Skin epidermis (tissue), 12 donors: Measurements from ENCODE around the gene HIGD1C.
"Not testable (repeated sequence)": the region's sequence is repeated elsewhere in the genome, so short reads cannot be mapped to it uniquely, and the experiment has no call there.

ENCODE experiments used
- H3K27ac ChIP-seq, 21 experiments: fragments of 200-600 bp; sonication (generic) in 11 of 21; one replicate each; pipeline ENCODE4 v1.5.0; 2020; ENCODE audit warnings: mild to moderate bottlenecking in 3 of 21, inconsistent platforms in 2 of 21, moderate library complexity in 2 of 21
- H3K4me3 ChIP-seq, 7 experiments: fragments of 200-600 bp; sonication (generic) in 2 of 7; one replicate each; pipeline ENCODE4 v1.5.0; 2020; ENCODE audit warnings: inconsistent platforms in 2 of 7, mild to moderate bottlenecking in 2 of 7, moderate library complexity in 1 of 7

The HIGD1C gene

GRCh38 chr12:50952510-50952909, at the start of gene HIGD1C:
Gene HIGD1C (plus strand): TSS chr12:50952544. CDS start chr12:50953999, 1,455 bp downstream.
- Histone ChIP-seq H3K4me3 (no peak within 1 kb of the TSS), H3K27ac (no peak within 1 kb of the TSS)

DNA sequence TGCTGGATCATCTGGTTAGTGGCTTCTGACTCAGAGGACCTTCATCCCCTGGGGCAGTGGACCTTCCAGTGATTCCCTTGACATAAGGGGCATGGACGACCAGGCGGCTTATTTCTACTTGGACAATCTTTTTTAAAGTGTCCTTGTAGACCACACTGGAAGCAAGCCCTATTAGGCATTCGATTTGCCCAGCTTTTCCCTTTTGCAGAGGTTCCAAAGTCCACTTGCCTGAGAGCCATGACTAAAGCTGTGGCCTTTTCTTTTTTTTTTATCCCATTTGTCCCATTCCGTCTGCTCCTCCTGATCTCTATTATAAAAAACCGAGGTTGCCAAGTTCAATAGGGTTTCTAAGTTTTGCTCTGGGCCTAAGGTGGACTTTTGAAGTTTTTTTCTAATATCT, 43.9 kb upstream of the HIGD1C start:
- H3K27ac ChIP-seq, H3K4me3 ChIP-seq: not testable (repeated sequence)

DNA sequence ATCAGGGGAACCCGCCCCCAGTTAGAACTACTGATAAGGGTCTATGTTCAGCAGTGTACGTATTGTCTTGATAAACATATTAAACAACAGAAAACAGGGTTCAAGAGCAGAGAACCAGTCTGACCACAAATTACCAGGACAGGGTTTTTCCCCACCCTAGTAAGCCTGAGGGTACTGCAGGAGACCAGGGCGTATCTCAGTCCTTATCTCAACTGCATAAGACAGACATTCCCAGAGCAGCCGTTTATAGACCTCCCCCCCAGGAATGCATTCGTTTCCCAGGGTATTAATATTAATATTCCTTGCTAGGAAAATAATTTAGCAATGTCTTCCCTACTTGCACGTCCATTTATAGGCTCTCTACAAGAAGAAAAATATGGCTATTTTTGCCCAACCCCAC, 40.0 kb upstream of the HIGD1C start:
- H3K27ac ChIP-seq: peak overlapping the region in 1 of 21 experiments; percentile 29
- not testable (repeated sequence) for H3K4me3 ChIP-seq

GRCh38 chr12:50913224-50913623, 39.1 kb upstream of the HIGD1C start:
- Histone ChIP-seq H3K27ac (peak overlapping the region in 1 of 21 experiments; percentile 29), H3K4me3 (no peak overlapping the region)

GRCh38 chr12:50914872-50915484, 37.4 kb upstream of the HIGD1C start:
- H3K4me3 ChIP-seq: no peak overlapping the region
- no peak overlapping the region for H3K27ac ChIP-seq

- no peak overlapping the region for H3K4me3 ChIP-seq
Observed at GRCh38 chr12:50916292-50916691, 36.1 kb upstream of the HIGD1C start.

GRCh38 chr12:50918584-50919316, 33.6 kb upstream of the HIGD1C start:
- H3K27ac ChIP-seq: no peak overlapping the region
- H3K4me3 ChIP-seq: no peak overlapping the region

More at GRCh38 chr12:50916292-50916691, 36.1 kb upstream of the HIGD1C start:
- H3K27ac ChIP-seq: no peak overlapping the region

DNA sequence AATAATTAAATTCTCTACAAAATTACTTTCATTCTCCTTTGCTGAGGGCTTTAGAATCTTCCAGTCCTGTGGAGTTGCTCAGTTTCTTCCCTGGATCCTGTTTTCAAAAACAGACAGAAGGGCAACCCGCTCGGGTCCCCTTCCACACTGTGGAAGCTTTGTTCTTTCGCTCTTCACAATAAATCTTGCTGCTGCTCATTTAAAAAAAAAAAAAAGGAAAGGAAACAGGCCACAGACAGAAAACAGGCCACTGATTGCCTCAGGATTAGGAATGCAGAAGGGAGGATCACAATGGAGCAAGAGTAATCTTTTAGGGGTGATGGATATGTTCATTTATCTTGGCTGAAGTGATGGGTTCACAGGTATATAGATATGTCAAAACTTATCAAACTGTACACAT, 29.5 kb upstream of the HIGD1C start:
- no peak overlapping the region for H3K4me3 ChIP-seq
- H3K27ac ChIP-seq: peak overlapping the region in 19 of 21 experiments; percentile 17 to 94 (median 80)

- Histone ChIP-seq H3K4me3 (peak overlapping the region in 5 of 7 experiments; percentile 34 to 56 (median 49)), H3K27ac (peak overlapping the region in 20 of 21 experiments; percentile 50 to 94 (median 80))
Observed at GRCh38 chr12:50923361-50924130, 28.8 kb upstream of the HIGD1C start.

GRCh38 chr12:50924131-50924438, 28.3 kb upstream of the HIGD1C start:
- peak overlapping the region in 6 of 7 experiments; percentile 34 to 56 (median 47) for H3K4me3 ChIP-seq
- peak overlapping the region in 20 of 21 experiments; percentile 50 to 94 (median 80) for H3K27ac ChIP-seq

DNA sequence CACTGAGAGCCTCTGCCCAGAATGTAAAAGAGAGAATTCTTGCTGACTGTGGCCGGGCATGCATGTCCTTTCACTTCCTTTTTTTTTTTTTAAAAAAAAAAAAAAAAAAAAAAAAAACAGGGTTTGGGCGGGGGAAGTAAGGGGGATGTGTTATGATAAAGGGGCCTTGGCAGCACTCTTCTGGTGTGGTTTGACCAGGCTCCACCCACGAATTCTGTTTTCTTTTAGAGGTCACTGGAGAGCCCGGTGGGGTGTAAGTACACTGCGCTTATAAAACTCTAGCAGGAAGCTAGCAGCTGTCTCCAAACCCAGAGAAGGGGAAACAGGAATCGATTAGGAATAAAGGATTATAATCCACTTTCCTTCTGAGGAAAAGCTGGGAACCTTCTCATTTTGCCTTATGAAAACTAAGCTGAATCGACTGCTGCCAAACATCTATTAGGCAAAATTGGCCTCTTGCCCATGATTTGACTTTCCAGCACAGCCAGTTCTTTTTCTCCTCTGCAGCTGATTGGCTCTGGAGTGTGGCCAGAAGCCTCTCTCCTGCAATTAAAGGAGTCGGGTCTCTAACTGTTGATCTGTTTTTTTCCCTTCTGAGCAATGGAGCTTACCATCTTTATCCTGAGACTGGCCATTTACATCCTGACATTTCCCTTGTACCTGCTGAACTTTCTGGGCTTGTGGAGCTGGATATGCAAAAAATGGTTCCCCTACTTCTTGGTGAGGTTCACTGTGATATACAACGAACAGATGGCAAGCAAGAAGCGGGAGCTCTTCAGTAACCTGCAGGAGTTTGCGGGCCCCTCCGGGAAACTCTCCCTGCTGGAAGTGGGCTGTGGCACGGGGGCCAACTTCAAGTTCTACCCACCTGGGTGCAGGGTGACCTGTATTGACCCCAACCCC, 27.7 kb upstream of the HIGD1C start:
- Histone ChIP-seq H3K4me3 (peak overlapping the region; percentile 34 to 56 (median 49)), H3K27ac (peak overlapping the region in 20 of 21 experiments; percentile 50 to 94 (median 80))

GRCh38 chr12:50925342-50925651, 27.0 kb upstream of the HIGD1C start:
- peak overlapping the region; percentile 34 to 56 (median 49) for H3K4me3 ChIP-seq
- H3K27ac ChIP-seq: peak overlapping the region in 20 of 21 experiments; percentile 43 to 94 (median 80)

DNA sequence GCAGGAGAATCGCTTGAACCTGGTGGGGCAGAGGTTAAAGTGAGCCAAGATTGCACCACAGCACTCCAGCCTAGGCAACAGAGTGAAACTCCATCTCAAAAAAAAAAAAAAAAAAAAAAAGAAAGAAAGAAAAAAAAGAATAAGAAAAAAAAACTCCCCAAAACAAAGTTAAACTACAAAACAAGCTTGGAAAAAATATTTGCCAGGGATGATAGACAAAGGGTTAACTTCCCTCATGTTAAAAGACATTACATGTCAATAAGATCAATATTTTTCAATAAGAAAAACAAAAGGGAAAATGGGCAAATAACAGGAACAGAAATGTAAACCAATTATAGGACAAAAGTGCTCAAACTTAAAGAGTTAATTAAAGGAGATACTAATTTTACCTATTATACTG, 26.4 kb upstream of the HIGD1C start:
- Histone ChIP-seq H3K27ac (peak overlapping the region in 19 of 21 experiments; percentile 55 to 94 (median 80)), H3K4me3 (peak overlapping the region; percentile 34 to 56 (median 49))

DNA sequence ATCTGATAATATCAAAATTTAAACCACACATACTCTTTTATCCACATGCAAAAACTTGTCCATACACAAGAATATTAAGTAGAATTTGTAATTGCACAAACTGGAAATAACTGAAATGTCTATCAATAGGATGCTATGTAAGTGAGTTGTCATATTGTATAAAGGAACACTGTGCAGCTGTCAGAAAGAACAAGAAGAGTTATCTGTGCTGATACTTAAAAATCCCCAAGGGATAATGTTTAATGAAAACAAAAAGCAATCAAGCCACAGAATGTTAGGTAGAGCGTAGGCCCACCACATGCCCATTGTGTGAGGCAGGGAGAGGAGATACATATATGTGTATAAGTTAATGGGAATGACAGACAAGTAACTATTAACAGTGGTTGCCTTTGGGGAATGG, 25.9 kb upstream of the HIGD1C start:
- H3K4me3 ChIP-seq: peak overlapping the region; percentile 21 to 56 (median 49)

DNA sequence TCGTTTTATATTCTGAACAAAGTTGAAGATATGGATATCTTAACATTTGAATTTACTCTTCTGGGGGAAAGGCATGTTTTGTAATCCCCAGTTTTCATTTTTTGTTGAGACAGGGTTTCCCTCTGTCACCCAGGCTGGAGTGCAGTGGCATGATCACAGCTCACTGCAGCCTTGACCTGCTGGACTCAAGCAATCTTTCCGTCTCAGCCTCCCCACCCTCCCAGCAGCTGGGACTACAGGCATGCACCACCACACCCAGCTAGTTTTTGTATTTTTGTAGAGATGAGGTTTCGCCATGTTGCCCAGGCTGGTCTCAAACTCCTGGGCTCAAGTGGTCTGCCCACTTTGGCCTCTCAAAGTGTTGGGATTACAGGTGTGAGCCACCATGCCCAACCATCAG, 25.4 kb upstream of the HIGD1C start:
- Histone ChIP-seq H3K4me3 (peak overlapping the region; percentile 18 to 56 (median 49)), H3K27ac (peak overlapping the region in 15 of 21 experiments; percentile 13 to 90 (median 47))

More for the DNA sequence above, 25.9 kb upstream of the HIGD1C start:
- peak overlapping the region in 13 of 21 experiments; percentile 20 to 94 (median 64) for H3K27ac ChIP-seq

DNA sequence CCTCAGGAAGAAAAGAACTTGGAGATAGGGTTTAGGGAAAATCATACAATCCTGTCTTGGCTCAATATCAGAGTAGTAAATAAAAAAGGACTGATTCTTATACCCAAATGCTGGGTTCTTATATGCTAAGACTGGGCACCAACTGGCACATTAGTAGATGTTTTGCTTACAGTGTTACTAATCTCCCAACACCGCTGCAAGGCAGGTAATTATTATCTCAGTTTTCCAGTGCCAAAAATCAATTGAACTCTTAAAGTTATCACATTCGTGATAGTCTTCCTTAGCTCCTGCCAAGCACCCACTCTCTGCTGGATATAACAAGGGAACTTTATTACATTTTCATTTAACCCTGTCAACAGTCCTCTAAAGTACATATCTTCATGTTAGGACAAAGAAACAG, 25.0 kb upstream of the HIGD1C start:
- Histone ChIP-seq H3K4me3 (peak overlapping the region; percentile 18 to 56 (median 49)), H3K27ac (peak overlapping the region in 14 of 21 experiments; percentile 15 to 90 (median 47))

- Histone ChIP-seq H3K4me3 (peak overlapping the region; percentile 18 to 56 (median 49)), H3K27ac (peak overlapping the region in 12 of 21 experiments; percentile 5 to 90 (median 48))
Observed at GRCh38 chr12:50927766-50928224, 24.5 kb upstream of the HIGD1C start.

GRCh38 chr12:50928392-50928791, 24.0 kb upstream of the HIGD1C start:
- H3K4me3 ChIP-seq: peak overlapping the region in 6 of 7 experiments; percentile 18 to 56 (median 44)
- peak overlapping the region in 12 of 21 experiments; percentile 5 to 90 (median 48) for H3K27ac ChIP-seq

DNA sequence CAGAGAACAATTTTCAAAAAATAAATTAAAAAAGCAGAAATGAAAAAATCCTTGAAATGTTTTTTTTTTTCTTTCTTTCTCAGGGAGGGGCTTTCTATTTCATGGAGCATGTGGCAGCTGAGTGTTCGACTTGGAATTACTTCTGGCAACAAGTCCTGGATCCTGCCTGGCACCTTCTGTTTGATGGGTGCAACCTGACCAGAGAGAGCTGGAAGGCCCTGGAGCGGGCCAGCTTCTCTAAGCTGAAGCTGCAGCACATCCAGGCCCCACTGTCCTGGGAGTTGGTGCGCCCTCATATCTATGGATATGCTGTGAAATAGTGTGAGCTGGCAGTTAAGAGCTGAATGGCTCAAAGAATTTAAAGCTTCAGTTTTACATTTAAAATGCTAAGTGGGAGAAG, 22.5 kb upstream of the HIGD1C start:
- H3K4me3 ChIP-seq: no peak overlapping the region

More for the DNA sequence above, 22.5 kb upstream of the HIGD1C start:
- peak overlapping the region in 1 of 21 experiments; percentile 26 for H3K27ac ChIP-seq
